PC-3 (cell line): Measurements from ENCODE around the gene MARCHF3. TPM values are rescaled to one million over a fixed set of nuclear protein-coding genes. Genes with fewer than 3 reads are reported as not detected.

Experiments
- ATAC-seq: fragments of 200-7000 bp; cut with Tn5 transposase; 2 replicates; pipeline ENCODE4 v1.9.1; 2020; ENCODE audit warnings: mild to moderate bottlenecking, moderate library complexity
- BruUV-seq: library from RNA; stranded (reverse); fragments of 400-500 nt; replicated peaks from 2 replicates; lab custom pipeline; 2021; lab: Mats Ljungman, UMichigan
- CTCF ChIA-PET: fragments of 300-600 bp; sonication (Branson Sonifier 250); formaldehyde crosslinking; loops from one replicate; lab custom pipeline; 2022; ENCODE audit warnings: antibody characterized with exemption; lab: Charles Lee
- POLR2A ChIA-PET: fragments of 300-600 bp; sonication (Branson Sonifier 250); formaldehyde crosslinking; loops from one replicate; lab custom pipeline; 2022; ENCODE audit warnings: antibody characterized with exemption; ENCODE audit not compliant: unreplicated experiment; lab: Charles Lee
- DNase-seq: peaks from one replicate; pipeline ENCODE4 v3.0.0-alpha.2; 2015
- H2AFZ ChIP-seq: fragments of 300-600 bp; sonication (generic); 2 replicates; pipeline ENCODE4 v1.6.0; 2016; ENCODE audit warnings: antibody characterized with exemption, low read length
- H3F3A ChIP-seq: fragments of 300-600 bp; sonication (generic); one replicate; pipeline ENCODE4 v1.6.0; 2017; ENCODE audit warnings: antibody characterized with exemption, low read length, control low read depth, mild to moderate bottlenecking; ENCODE audit not compliant: unreplicated experiment
- H3K27ac ChIP-seq: fragments of 300-600 bp; sonication (generic); 2 replicates; pipeline ENCODE4 v1.5.1; 2016; ENCODE audit warnings: mild to moderate bottlenecking, low read length
- H3K27me3 ChIP-seq: fragments of 300-600 bp; sonication (generic); 2 replicates; pipeline ENCODE4 v1.6.1; 2016; ENCODE audit warnings: low read length, mixed read lengths
- H3K36me3 ChIP-seq: fragments of 300-600 bp; sonication (generic); 2 replicates; pipeline ENCODE4 v1.6.1; 2016; ENCODE audit warnings: low read depth, mixed run types, low read length, mixed read lengths
- H3K4me1 ChIP-seq: fragments of 300-600 bp; sonication (generic); 2 replicates; pipeline ENCODE4 v1.5.1; 2016; ENCODE audit warnings: low read length; ENCODE audit not compliant: insufficient read depth
- H3K4me2 ChIP-seq: fragments of 300-600 bp; sonication (generic); 2 replicates; pipeline ENCODE4 v1.6.0; 2016; ENCODE audit warnings: low read length
- H3K4me3 ChIP-seq: fragments of 300-600 bp; sonication (generic); 2 replicates; pipeline ENCODE4 v1.5.1; 2016; ENCODE audit warnings: mild to moderate bottlenecking, low read length, mixed read lengths
- H3K79me2 ChIP-seq: fragments of 300-600 bp; sonication (generic); 2 replicates; pipeline ENCODE4 v1.6.1; 2017; ENCODE audit warnings: low read length, mixed read lengths
- H3K9ac ChIP-seq: fragments of 300-600 bp; sonication (generic); 2 replicates; pipeline ENCODE4 v1.6.0; 2016; ENCODE audit warnings: mild to moderate bottlenecking, low read length
- H3K9me2 ChIP-seq: fragments of 300-600 bp; sonication (generic); replicated peaks from 2 replicates; pipeline ENCODE4 v1.6.1; 2016; ENCODE audit warnings: mixed run types, low read length, mixed read lengths
- H3K9me3 ChIP-seq: fragments of 300-600 bp; sonication (generic); 2 replicates; pipeline ENCODE4 v1.6.1; 2016; ENCODE audit warnings: low read length, mixed read lengths
- H4K20me1 ChIP-seq: fragments of 300-600 bp; sonication (generic); 2 replicates; pipeline ENCODE4 v1.6.1; 2016; ENCODE audit warnings: low read length, mixed read lengths
- EZH2 ChIP-seq: fragments of 300-600 bp; sonication (generic); IDR thresholded peaks from one replicate; pipeline ENCODE4 v1.6.1; 2017; ENCODE audit warnings: antibody characterized with exemption, mild to moderate bottlenecking, low read length; ENCODE audit not compliant: unreplicated experiment
- EZH2phosphoT487 ChIP-seq: fragments of 300-600 bp; sonication (generic); IDR thresholded peaks from 2 replicates; pipeline ENCODE4 v1.6.1; 2018; ENCODE audit warnings: mild to moderate bottlenecking, antibody characterized with exemption, low read length, borderline replicate concordance
- intact Hi-C: fragments of 100-400 bp; cut with micrococcal nuclease; formaldehyde crosslinking; loops from 2 replicates; pipeline ENCODE4 v1.9.0; 2023
- total RNA-seq: library from RNA; depleted of rRNA; stranded (reverse); fragments of >200 nt; gene quantifications from 2 replicates; pipeline ENCODE4 v1.2.3, GENCODE V29; 2014
- TF ChIP-seq, protein P1 (sequence below): fragments of 300-600 bp; sonication (generic); conservative IDR thresholded peaks from 2 replicates; pipeline ENCODE4 v1.5.1; 2017; ENCODE audit warnings: antibody characterized with exemption, low read depth, mild to moderate bottlenecking, low read length

MARCHF3 gene
- total RNA-seq, 1 experiment from 2014 or later = 2.5 TPM

DNA sequence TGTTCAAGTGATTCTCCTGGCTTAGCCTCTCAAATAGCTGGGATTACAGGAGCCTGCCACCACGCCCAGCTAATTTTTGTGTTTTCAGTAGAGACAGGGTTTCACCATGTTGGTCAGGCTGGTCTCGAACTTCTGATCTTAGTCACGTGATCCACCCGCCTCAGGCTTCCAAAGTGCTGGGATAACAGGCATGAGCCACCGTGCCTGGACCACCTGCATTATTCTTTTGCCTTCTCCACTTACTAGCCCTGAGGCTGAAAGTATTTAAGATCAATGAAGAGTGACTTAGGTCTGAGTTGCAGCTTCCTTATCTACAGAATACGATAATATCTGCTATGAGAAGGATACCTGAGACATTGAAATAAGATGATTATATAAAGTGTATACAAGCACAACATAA, 129.6 kb downstream of the MARCHF3 start:
- CTCF ChIA-PET = no interaction called here
- BruUV-seq = no TSS peak
- no peak for ATAC-seq

DNA sequence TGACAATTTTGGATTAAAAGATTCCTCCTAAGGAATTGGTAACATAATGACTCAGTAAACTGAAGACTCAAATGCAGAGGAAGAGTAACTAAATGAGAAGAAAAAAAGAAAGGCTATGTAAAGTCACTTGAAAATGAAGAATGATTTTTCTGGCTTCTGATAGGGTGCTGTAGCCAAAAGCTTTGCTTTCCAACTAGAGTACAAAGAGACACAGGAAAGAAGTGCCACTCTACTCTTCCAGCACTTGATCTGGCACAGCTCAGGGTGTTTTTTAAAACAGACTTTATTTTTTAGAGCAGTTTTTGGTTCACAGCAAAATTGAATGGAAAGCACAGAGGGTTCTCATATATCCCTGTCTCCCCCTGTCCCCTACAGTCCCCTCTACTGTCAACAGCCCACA, 130.9 kb downstream of the MARCHF3 start:
- no peak overlapping the region for H3K27ac ChIP-seq
- TF ChIP-seq EZH2 (no peak), EZH2phosphoT487 (no peak)
- TF ChIP-seq, protein P1, sequence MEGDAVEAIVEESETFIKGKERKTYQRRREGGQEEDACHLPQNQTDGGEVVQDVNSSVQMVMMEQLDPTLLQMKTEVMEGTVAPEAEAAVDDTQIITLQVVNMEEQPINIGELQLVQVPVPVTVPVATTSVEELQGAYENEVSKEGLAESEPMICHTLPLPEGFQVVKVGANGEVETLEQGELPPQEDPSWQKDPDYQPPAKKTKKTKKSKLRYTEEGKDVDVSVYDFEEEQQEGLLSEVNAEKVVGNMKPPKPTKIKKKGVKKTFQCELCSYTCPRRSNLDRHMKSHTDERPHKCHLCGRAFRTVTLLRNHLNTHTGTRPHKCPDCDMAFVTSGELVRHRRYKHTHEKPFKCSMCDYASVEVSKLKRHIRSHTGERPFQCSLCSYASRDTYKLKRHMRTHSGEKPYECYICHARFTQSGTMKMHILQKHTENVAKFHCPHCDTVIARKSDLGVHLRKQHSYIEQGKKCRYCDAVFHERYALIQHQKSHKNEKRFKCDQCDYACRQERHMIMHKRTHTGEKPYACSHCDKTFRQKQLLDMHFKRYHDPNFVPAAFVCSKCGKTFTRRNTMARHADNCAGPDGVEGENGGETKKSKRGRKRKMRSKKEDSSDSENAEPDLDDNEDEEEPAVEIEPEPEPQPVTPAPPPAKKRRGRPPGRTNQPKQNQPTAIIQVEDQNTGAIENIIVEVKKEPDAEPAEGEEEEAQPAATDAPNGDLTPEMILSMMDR = no peak
- H3K4me1 ChIP-seq = no peaks in the 10 kb centered on the region
- intact Hi-C loops = no loop called here
- H3K9me3 ChIP-seq = no peaks in the 10 kb centered on the region
- DNase-seq (no peak), ATAC-seq (no peak)
- H3K36me3 ChIP-seq = no peaks in the 10 kb centered on the region
- H3F3A ChIP-seq = no peaks in the 10 kb centered on the region
- H3K9ac ChIP-seq = no peak overlapping the region
- no peaks in the 10 kb centered on the region for H4K20me1 ChIP-seq
- H3K4me2 ChIP-seq = no peak overlapping the region
- H3K27me3 ChIP-seq = no peaks in the 10 kb centered on the region
- POLR2A ChIA-PET = no interaction called here
- H3K4me3 ChIP-seq = no peak overlapping the region
- H3K9me2 ChIP-seq = no peaks in the 10 kb centered on the region
- CTCF ChIA-PET = no interaction called here
- no TSS peak for BruUV-seq
- H2AFZ ChIP-seq = no peak overlapping the region
- H3K79me2 ChIP-seq = no peaks in the 10 kb centered on the region

More for the DNA sequence above, 129.6 kb downstream of the MARCHF3 start:
- H3K27ac ChIP-seq = no peak overlapping the region
- H4K20me1 ChIP-seq = no peaks in the 10 kb centered on the region
- H2AFZ ChIP-seq = no peak overlapping the region
- no peaks in the 10 kb centered on the region for H3K4me1 ChIP-seq
- no peaks in the 10 kb centered on the region for H3K79me2 ChIP-seq
- no peak overlapping the region for H3K4me3 ChIP-seq
- no peaks in the 10 kb centered on the region for H3K9me3 ChIP-seq
- H3K27me3 ChIP-seq = no peaks in the 10 kb centered on the region
- TF ChIP-seq, protein P1 = no peak
- no peak for TF ChIP-seq EZH2
- no peak for TF ChIP-seq EZH2phosphoT487
- no peak overlapping the region for H3K9ac ChIP-seq
- intact Hi-C loops = no loop called here
- H3K4me2 ChIP-seq = no peak overlapping the region
- H3F3A ChIP-seq = no peaks in the 10 kb centered on the region
- no peaks in the 10 kb centered on the region for H3K36me3 ChIP-seq
- no peaks in the 10 kb centered on the region for H3K9me2 ChIP-seq
- POLR2A ChIA-PET = no interaction called here
- no peak for DNase-seq

DNA sequence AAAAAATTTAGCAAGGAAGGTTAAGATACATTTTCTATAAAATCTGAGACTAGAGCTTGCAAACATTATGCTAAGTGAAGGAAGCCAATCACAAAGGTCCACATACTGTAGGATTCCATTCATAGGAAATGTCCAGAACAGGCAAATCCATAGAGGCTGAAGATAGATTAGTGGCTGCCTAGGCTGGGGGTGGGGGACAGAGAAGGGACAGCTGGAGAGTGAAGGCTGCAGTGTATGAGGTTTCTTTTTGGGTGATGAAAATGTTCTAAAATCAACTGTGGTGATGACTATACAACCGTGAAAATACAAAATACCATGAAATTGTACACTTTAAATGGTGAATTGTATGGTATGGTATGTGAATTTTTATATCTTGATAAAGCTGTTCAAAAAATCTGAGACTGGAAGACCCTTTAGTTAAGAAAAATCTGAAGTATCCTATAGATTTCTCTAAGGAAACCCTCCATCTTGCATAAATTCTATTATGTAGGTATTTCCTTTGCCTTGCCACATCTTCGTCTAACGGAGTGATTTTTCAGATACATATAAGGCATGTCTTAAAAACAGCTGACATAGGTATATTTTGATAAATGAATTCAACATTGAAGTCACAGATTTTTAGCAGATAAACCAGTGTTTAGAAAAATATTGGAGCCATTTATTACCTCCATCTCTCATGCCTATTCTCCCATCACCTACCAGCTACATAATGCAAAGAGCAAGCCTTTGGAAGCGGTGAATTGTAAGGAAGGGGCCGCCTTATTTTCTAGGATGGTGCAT, 132.3 kb downstream of the MARCHF3 start:
- H3K4me3 ChIP-seq = no peak overlapping the region
- H2AFZ ChIP-seq = no peak overlapping the region
- intact Hi-C loops = no loop called here
- H4K20me1 ChIP-seq = no peaks in the 10 kb centered on the region
- H3K36me3 ChIP-seq = no peaks in the 10 kb centered on the region
- H3K27me3 ChIP-seq = no peaks in the 10 kb centered on the region
- TF ChIP-seq EZH2phosphoT487 = no peak
- TF ChIP-seq, protein P1 = no peak
- TF ChIP-seq EZH2 = no peak
- no peaks in the 10 kb centered on the region for H3K4me1 ChIP-seq
- H3F3A ChIP-seq = no peaks in the 10 kb centered on the region
- no peak overlapping the region for H3K4me2 ChIP-seq
- BruUV-seq = no TSS peak
- POLR2A ChIA-PET = no interaction called here
- H3K9me2 ChIP-seq = no peaks in the 10 kb centered on the region
- ATAC-seq = no peak
- CTCF ChIA-PET = no interaction called here
- DNase-seq = no peak
- H3K9ac ChIP-seq = no peak overlapping the region
- H3K79me2 ChIP-seq = no peaks in the 10 kb centered on the region
- H3K27ac ChIP-seq = no peak overlapping the region
- H3K9me3 ChIP-seq = no peaks in the 10 kb centered on the region
